HG03565 (cell line): ENCODE data around the gene POLR2A.
"Not testable (repeated sequence)": the region's sequence is repeated elsewhere in the genome, so short reads cannot be mapped to it uniquely, and the experiment has no call there.

Experiments
- ATAC-seq: cut with Tn5 transposase; IDR thresholded peaks from one replicate; pipeline ENCODE4 v1.9.1; 2021; ENCODE audit warnings: mild to moderate bottlenecking, moderate library complexity; ENCODE audit not compliant: unreplicated experiment

Gene POLR2A

GRCh38 chr17:7460850-7461660 is 23.1 kb upstream of the POLR2A start:
- ATAC-seq = no peak

DNA sequence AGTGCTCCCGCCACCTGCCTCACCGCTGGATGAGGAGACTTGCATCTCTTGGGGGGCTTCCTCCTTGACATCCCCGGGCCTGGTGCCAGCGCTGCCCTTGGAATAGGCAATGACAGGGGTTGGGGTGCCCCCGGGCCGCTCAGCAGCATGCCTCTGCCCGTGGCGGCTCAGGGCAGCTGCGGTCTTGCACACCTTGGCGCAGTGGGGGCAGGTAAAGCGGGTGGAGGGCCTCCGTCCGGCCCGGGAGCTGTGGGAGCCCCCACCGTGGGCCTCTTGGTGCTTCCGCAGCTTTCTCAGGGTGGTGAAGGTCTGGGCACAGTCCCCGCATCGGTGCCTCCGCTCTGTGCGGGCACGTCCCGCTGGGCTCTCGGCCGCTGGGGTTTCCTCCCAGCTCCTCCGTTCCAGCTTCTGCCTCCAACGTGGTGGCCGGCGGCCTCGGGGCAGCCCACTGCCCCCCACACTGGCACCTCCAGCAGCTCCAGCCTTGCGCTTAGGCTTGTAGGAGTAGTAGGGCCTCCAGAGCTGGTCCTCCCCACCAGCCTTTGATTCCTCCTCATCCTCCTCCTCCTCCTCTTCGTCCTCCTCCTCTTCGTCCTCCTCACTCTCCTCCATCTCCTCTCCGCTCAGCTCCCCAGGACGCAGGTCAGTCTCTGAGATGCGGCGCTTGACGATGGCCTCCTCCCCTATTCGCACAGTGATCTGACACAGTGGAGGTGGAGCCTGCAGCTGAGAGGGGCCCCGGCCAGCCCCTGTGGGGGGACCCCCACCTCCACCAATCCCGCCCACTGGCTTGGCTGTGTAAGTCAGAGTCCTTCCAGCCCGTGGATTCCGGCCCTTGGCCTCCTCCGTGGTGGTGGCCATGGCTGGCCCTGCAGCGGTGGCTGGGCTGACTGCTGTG is 21.4 kb upstream of the POLR2A start:
- ATAC-seq = no peak

DNA sequence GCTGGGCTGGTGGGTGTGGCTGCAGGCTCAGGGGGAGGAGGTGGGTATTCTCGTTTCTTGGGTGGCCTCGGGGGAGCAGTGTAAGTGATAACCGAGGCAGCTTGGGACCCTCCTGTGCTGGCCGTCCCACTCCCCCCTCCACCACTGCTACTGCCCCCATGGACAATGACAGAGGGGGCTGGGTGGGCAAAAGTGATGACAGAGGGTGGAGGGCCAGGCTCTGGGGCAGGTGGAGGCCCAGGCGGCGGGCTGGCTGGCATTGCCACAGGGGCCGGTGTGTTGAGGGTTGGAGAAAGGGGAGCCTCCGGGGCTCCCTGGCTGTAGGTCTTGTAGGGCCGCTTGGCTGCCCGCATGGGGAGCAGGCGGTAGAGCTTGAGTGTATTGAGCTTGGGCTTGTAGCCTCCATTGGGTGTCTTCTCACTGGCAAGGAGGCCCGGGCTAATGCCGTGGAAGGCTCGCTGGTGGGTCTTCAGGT is 20.8 kb upstream of the POLR2A start:
- no peak for ATAC-seq

DNA sequence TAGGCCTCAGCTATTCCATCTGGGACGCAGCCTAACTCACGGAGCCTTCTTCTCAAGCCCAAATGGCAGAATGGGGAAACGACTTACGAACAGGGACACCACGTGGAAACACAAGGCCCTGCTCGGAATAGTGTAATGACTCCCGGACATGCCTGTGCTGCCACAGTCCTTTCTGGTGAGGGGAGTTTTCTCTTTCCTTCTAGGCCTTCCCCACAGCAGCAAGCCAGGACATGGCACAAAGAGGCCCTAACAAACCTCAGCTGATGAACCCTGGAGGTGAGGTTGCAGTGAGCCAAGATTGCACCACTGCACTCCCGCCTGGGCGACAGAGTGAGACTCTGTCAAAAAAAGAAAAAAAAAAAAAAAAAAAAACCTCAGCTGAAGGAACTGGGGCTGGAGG is 20.1 kb upstream of the POLR2A start:
- ATAC-seq = no peak

DNA sequence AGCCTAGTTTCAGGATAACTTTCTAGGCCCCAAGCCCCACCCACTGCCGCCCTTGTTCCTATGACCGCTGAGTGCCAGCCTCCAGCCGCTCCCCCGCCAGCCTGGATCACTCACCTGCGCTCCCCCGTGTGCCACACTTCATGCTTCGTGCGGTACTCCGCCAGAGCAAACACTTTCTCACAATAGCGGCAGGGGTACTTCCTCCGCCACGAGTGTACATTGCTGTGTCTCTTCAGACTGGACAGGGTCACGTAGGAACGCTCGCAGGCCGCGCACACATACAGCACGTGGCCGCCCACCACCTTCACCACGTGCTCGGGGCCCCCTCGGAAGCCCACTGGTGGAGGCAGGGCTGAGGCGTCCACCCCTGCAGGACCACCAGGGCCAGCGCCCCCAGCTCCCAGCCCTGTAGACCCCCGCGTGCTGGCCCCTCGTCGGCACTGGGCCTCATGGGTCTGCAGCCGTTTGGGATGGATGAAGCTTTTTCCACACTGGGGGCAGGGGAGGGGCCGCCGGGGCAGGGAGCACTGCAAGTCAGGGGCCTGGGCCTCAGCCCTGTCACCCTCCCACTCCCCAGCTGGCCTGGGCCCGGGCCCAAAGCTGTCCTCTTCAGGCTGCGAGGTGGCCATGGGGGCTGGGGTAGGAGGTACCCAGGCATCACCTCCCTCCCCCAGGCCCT is 18.4 kb upstream of the POLR2A start:
- ATAC-seq = no peak

GRCh38 chr17:7466318-7466638 is 17.9 kb upstream of the POLR2A start:
- ATAC-seq = no peak

- ATAC-seq = no peak
Observed at GRCh38 chr17:7466639-7467341, 17.4 kb upstream of the POLR2A start.

GRCh38 chr17:7467498-7467897 is 16.7 kb upstream of the POLR2A start:
- ATAC-seq = no peak

GRCh38 chr17:7468290-7468689 is 15.9 kb upstream of the POLR2A start:
- ATAC-seq = no peak

DNA sequence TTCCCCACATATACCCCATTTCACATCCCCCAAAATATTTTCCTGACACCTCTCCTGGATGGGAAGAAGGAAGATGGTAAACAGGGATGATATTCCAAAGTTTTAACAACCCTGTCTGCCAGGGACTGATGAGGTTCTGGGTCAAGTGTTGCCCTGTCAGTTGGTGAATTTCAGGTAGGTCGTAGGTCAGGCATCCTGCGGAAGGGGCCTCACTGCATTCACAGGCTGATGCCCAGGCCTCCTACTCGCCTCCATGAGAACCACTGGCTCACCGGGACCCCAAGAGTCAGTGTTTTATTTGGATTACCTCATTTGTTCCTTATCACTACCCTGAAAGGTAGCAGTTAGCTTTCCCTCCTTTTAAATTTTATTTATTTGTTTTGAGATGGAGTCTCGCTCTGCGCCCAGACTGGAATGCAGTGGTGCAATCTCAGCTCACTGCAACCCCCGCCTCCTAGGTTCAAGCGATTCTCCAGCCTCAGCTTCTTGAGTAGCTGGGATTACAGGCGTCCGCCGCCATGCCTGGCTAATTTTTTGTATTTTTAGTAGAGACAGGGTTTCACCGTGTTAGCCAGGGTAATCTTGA is 15.3 kb upstream of the POLR2A start:
- no peak for ATAC-seq

DNA sequence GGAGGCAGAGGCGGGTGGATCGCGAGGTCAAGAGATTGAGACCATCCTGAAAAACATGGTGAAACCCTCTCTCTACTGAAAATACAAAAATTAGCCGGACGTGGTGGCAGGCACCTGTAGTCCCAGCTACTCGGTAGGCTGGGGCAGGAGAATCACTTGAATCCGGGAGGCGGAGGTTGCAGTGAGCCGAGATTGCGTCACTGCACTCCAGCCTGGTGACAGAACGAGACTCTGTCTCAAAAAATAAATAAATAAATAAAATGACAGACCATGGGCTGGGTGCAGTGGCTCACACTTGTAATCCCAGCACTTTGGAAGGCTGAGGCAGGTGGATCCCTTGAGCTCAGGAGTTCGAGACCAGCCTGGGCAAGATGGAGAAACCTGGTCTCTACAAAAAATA is 14.3 kb upstream of the POLR2A start:
- ATAC-seq = not testable (repeated sequence)

GRCh38 chr17:7470457-7470973 is 13.7 kb upstream of the POLR2A start:
- ATAC-seq = not testable (repeated sequence)

DNA sequence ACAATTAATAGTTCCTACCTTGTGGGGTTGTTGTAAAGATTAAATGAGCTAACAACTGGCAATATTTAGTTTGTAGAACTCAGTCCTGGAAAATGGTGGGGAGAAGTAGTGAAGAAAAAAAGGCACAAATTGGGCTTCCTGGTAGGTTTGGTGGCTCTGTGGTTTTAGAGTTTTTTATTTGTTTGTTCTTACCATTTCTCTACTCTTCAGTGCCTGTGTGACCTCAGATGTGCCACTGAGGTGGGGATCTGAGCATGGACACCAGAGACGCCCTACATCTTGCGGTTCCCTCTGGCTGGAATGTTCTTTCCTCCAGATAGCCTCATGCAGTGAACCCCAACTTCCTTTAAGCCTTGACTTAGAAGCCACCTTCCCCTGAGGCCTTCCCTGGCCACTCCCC is 12.4 kb upstream of the POLR2A start:
- ATAC-seq = no peak

GRCh38 chr17:7474767-7475166 is 9.4 kb upstream of the POLR2A start:
- ATAC-seq = not testable (repeated sequence)

DNA sequence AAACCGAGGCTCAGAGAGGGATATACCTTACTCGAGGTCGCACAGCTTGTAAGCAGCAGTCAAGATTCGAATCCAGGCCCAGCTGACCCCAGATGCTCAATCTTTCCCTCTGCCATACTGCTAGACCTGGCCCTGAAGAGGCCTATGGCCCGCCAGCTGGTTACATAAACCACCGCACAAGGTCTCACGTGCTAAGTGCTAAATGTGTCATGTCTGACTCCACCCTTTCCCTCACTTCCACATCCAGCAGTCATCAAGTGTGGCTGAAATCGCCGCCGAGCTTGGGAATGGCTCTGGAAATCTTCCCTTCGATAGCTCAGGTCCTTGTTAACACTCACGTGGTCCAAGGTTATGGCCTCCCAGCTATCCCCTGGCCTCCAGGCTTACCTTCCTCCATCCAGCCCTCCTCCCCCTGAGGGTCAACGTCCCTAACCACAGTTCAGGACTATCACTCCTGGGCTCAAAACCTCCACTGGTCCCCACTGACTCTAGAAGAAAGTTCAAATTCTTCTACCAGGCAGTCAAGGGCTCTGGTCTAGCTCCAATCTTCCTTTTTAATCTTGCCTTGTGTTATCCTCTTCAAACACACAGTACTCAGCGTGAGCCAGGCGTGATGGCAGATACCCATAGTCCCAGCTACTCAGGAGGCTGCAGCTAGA is 8.3 kb upstream of the POLR2A start:
- no peak for ATAC-seq

DNA sequence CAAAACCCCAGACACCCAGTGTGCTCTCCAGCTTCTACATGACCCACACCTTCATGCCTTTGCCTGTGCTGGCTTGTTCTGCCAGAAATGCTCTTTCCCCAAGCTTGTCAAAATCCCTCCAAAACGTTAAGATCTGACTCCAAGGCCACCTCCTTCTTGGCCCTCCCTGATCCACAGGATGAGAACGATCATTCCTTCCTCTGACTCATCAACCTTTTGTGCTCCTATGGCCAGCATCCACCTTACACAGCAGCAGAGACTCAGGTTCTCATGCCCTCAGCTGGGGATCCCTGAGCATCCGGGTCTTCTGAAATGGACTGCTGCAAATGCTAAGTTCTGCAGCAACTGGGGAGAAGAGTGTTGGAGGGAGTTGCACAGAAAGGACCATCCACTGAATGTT is 7.7 kb upstream of the POLR2A start:
- ATAC-seq = no peak

DNA sequence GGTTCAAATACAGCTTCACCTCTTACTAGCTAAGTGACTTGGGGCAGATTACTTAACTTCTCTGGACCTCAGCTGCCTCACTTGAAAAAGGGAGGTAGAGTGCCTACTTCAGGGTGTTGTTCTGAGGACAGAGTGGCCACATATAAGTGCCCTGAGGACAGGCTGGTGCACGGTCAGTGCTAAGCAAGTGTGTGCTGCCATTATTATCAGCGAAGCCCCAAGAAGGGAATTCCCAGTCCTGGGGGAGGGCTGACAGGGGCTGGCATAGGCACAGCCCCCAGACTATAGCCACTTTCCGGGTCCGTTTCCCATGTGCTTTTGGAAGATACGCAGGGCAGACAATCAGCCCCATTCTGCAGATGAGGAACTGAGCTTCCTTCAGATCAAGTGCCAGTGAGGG is 7.2 kb upstream of the POLR2A start:
- no peak for ATAC-seq

DNA sequence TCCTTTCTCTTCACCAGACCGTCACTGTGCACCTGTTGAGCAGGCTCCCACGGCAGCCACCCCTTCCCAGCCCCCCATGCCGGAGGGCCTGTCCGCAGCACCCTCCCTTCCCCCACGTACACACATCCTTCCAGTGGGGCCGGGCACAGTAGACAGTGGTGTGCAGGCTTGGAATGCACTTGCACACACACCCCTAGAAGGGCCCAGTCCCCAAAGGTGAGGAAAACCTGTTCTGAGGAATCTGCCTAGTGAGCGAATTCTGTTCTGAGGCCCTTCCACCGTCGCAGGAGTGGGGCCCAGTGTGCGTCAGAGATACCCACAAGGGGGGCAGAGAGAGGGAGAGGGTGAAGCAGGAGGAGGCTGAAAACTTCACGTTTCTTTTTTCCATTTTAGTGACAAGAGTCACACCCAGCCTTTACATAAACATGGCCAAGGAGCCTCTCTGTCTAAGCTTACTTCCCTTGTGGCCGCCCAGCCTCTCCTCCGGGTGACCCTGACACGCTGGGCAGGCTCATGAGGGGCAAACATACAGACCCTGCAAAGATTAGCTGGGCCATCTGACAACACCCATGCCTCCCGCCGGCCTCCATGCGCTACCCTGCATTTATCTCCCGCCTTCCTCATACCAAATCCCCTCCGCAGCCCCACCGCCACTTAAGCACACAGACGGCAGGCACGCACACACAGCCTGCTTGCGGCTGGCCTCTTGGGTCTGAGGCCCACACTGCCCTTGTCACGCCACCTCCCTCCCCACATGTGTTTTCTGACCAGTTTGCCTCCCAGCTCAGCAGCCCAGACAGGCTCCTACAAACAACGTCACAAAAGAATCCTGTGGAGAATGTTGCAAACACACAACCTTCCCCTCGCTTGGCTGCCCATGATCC is 6.5 kb upstream of the POLR2A start:
- ATAC-seq = no peak
